Measurements from ENCODE around the gene PKDCC. TPM values are rescaled to one million over a fixed set of nuclear protein-coding genes. Genes with fewer than 3 reads are reported as not detected.

Gene PKDCC
- polyA plus RNA-seq, 1 donor, result 363 TPM

DNA sequence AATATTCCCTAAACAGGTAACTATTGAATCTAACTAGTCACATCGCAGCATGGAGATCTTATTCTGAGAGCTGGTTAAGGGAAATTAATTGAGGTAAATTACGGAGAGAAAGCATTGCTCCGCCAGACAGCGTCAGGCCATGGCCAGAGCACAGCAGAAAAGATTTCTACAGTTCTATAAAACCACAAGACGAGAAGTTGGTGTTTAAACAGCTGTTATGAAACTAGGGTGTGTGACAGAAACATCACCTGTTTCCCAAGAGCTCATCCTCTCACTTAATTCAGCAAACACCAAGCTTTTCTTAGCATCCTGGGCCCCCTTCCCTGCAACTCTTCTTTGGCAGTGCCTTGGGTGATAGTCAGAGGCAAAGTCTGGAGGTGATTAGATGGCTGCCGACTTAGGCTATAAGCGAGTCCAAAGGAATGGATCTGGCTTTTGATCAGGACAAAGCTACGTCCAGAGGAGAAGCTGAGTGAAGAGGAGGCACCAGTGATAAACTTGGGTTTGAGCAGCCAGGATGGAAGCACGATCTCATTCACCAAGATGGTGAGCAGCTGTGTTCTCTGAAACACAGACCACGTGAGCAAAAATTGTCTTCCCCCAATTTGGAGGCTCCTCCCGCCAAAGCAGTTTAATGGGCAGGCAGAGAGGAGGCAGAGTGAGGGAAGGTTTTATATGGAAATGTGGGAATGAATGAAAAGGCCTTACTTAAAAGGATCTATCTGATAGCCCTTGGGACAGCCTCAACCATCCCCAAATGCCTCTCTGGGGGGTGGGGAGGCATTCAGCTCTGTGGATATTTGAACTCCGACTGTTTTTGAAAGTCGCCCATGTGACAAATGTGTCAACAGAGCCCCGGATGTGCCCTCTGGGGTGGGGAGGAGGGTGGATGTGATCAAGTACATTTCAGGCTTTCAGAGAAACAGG is 57.8 kb downstream of the PKDCC start:
- DNase-seq, result no peak

DNA sequence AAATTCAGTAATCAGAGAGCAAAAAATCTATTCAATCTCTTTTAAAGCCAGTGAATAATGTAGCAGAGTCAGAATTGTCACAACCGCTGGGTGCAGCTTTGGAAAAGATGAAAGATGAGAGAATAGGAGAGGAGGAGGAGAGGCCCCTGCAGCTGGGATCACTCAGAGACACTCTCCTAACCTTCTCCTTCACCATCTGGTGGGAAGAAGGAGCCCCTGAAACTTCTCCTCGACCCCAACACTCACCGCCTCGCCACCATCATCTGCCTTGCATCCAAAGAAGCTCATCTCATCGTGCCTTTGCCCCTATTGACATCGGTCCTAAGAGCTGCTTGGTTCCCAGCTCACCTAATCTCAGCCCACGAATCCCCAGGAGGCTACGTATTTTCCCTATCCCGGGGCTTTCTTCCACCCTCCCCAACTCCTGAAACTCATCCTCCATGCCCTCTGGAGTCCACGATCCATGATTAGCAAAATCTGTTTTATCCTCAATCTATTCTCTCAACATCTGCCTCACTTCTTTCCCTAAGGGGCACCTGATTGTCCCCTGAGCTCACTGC is 58.5 kb downstream of the PKDCC start:
- DNase-seq, result no peak

- DNase-seq, result no peak
Measured at GRCh38 chr2:42107249-42108042, 59.6 kb downstream of the PKDCC start.

Other genes with a start within 250 kb of the PKDCC start
- 142 TPM for gene EML4, start 121.3 kb downstream of the PKDCC start, polyA plus RNA-seq (ENCODE audit: insufficient read length)

Measured in left kidney (tissue), 2 donors.